Measurements from ENCODE around the gene OR4F17. TPM values are rescaled to one million over a fixed set of nuclear protein-coding genes. Genes with fewer than 3 reads are reported as not detected.
"Not testable (repeated sequence)": the region's sequence is repeated elsewhere in the genome, so short reads cannot be mapped to it uniquely, and the experiment has no call there.

Gene OR4F17, protein sequence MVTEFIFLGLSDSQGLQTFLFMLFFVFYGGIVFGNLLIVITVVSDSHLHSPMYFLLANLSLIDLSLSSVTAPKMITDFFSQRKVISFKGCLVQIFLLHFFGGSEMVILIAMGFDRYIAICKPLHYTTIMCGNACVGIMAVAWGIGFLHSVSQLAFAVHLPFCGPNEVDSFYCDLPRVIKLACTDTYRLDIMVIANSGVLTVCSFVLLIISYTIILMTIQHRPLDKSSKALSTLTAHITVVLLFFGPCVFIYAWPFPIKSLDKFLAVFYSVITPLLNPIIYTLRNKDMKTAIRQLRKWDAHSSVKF
- polyA plus RNA-seq (2013, experiment 1 of 2), result not detected
- not detected for polyA plus RNA-seq (2013, experiment 2 of 2)

DNA sequence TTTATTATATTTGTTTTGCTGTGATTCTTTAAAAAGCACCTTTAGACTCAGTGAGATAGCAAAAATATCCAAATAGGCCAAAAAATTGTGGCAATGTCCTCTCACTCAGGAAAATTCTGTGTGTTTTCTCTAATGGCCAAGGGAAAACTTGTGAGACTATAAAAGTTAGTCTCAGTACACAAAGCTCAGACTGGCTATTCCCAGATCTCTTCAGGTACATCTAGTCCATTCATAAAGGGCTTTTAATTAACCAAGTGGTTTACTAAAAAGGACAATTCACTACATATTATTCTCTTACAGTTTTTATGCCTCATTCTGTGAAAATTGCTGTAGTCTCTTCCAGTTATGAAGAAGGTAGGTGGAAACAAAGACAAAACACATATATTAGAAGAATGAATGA, at the start of gene OR4F17:
Gene OR4F17, plus strand, starts transcription at position 301 of the 400 bp plus-strand sequence. CDS start 3,575 bp downstream, outside the sequence.
- not testable (repeated sequence) for H4K91ac ChIP-seq (ENCODE audit: low read depth, low read length, poor library complexity); H2BK5ac ChIP-seq (ENCODE audit: low read length); H3K9ac ChIP-seq (ENCODE audit: low read depth, low read length, poor library complexity); H2BK120ac ChIP-seq (ENCODE audit: low read depth, low read length); H3K4me1 ChIP-seq (ENCODE audit: control insufficient read depth in 2 of 2, insufficient read depth in 1 of 2, low read depth in 1 of 2, low read length in 2 of 2); H2AFZ ChIP-seq (ENCODE audit: low read length); H4K8ac ChIP-seq (ENCODE audit: low read depth, low read length); H3K9me3 ChIP-seq (replicated peaks in 1 of 2; ENCODE audit: control insufficient read depth in 2 of 2, insufficient read depth in 1 of 2, low read depth in 1 of 2, low read length in 2 of 2); H2BK15ac ChIP-seq (ENCODE audit: low read length); H3K18ac ChIP-seq (ENCODE audit: low read length); H3K4me3 ChIP-seq (ENCODE audit: low read length in 2 of 2); H3K27ac ChIP-seq (replicated peaks; ENCODE audit: low read length); H3K14ac ChIP-seq (ENCODE audit: low read length); H2BK12ac ChIP-seq (ENCODE audit: low read length); H3K36me3 ChIP-seq (replicated peaks in 1 of 2; ENCODE audit: control insufficient read depth in 2 of 2, insufficient read depth in 2 of 2, low read length in 2 of 2); H3K79me1 ChIP-seq (ENCODE audit: low read depth, low read length); H3K4ac ChIP-seq (ENCODE audit: low read length); H3K23ac ChIP-seq (ENCODE audit: low read depth, low read length, poor library complexity); H3K27me3 ChIP-seq (ENCODE audit: control insufficient read depth in 3 of 3, insufficient read depth in 3 of 3, low read depth in 1 of 3, low read length in 3 of 3); H3K4me2 ChIP-seq (ENCODE audit: insufficient read depth, low read length, poor library complexity, severe bottlenecking); DNase-seq (ENCODE audit: low spot score); H2AK5ac ChIP-seq (ENCODE audit: low read depth, low read length)

DNA sequence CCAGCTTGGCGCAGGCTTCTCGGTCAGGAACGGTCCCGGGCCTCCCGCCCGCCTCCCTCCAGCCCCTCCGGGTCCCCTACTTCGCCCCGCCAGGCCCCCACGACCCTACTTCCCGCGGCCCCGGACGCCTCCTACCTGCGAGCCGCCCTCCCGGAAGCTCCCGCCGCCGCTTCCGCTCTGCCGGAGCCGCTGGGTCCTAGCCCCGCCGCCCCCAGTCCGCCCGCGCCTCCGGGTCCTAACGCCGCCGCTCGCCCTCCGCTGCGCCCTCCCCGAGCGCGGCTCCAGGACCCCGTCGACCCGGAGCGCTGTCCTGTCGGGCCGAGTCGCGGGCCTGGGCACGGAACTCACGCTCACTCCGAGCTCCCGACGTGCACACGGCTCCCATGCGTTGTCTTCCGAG, 36.1 kb upstream of the OR4F17 start:
- H3K27ac ChIP-seq (replicated peaks; ENCODE audit: low read length); H2AFZ ChIP-seq (ENCODE audit: low read length); H4K8ac ChIP-seq (ENCODE audit: low read depth, low read length); H3K4ac ChIP-seq (ENCODE audit: low read length); H2AK5ac ChIP-seq (ENCODE audit: low read depth, low read length); H2BK12ac ChIP-seq (ENCODE audit: low read length); H3K4me3 ChIP-seq (ENCODE audit: low read length in 2 of 2); H2BK15ac ChIP-seq (ENCODE audit: low read length); H3K9me3 ChIP-seq (replicated peaks in 1 of 2; ENCODE audit: control insufficient read depth in 2 of 2, insufficient read depth in 1 of 2, low read depth in 1 of 2, low read length in 2 of 2); H3K79me1 ChIP-seq (ENCODE audit: low read depth, low read length); H3K9ac ChIP-seq (ENCODE audit: low read depth, low read length, poor library complexity); H3K36me3 ChIP-seq (replicated peaks in 1 of 2; ENCODE audit: control insufficient read depth in 2 of 2, insufficient read depth in 2 of 2, low read length in 2 of 2); H3K4me1 ChIP-seq (ENCODE audit: control insufficient read depth in 2 of 2, insufficient read depth in 1 of 2, low read depth in 1 of 2, low read length in 2 of 2); DNase-seq (ENCODE audit: low spot score); H3K14ac ChIP-seq (ENCODE audit: low read length); H3K23ac ChIP-seq (ENCODE audit: low read depth, low read length, poor library complexity); H2BK120ac ChIP-seq (ENCODE audit: low read depth, low read length); H3K4me2 ChIP-seq (ENCODE audit: insufficient read depth, low read length, poor library complexity, severe bottlenecking); H4K91ac ChIP-seq (ENCODE audit: low read depth, low read length, poor library complexity); H3K27me3 ChIP-seq (ENCODE audit: control insufficient read depth in 3 of 3, insufficient read depth in 3 of 3, low read depth in 1 of 3, low read length in 3 of 3); H2BK5ac ChIP-seq (ENCODE audit: low read length); H3K18ac ChIP-seq (ENCODE audit: low read length): not testable (repeated sequence)
- WGBS, 2 donors (ENCODE audit: extremely low coverage in 2 of 2, insufficient read length in 2 of 2, insufficient replicate concordance in 1 of 2), result no CpG with 5 or more reads among the region's 54 CpGs

DNA sequence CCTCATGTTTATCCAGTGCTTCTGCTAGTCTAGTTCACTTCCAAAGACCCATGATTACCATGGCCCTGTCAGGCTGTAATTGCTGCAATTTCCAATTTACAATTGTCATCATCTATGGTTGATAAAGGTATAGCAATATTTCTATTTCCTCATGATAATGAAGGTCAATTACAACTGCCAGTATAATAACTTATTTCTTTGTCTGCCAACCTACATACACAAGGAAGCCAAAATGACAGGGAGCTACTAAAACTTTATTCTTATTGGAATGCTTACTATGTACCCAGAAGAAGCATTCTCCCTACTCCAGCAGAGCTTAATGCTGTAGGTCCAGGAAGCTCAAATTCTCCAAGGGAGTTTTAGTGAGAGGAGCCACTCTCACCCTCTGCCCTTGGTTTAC, 24.0 kb upstream of the OR4F17 start:
- H4K8ac ChIP-seq (ENCODE audit: low read depth, low read length); H3K4me3 ChIP-seq (ENCODE audit: low read length in 2 of 2); H3K4me1 ChIP-seq (ENCODE audit: control insufficient read depth in 2 of 2, insufficient read depth in 1 of 2, low read depth in 1 of 2, low read length in 2 of 2); H2AFZ ChIP-seq (ENCODE audit: low read length); H3K27ac ChIP-seq (replicated peaks; ENCODE audit: low read length); H2AK5ac ChIP-seq (ENCODE audit: low read depth, low read length); H3K14ac ChIP-seq (ENCODE audit: low read length); H3K27me3 ChIP-seq (ENCODE audit: control insufficient read depth in 3 of 3, insufficient read depth in 3 of 3, low read depth in 1 of 3, low read length in 3 of 3); DNase-seq (ENCODE audit: low spot score); H3K23ac ChIP-seq (ENCODE audit: low read depth, low read length, poor library complexity); H2BK120ac ChIP-seq (ENCODE audit: low read depth, low read length); H3K9ac ChIP-seq (ENCODE audit: low read depth, low read length, poor library complexity); H2BK12ac ChIP-seq (ENCODE audit: low read length); H3K4me2 ChIP-seq (ENCODE audit: insufficient read depth, low read length, poor library complexity, severe bottlenecking); H4K91ac ChIP-seq (ENCODE audit: low read depth, low read length, poor library complexity); H2BK15ac ChIP-seq (ENCODE audit: low read length); H3K79me1 ChIP-seq (ENCODE audit: low read depth, low read length); H3K9me3 ChIP-seq (replicated peaks in 1 of 2; ENCODE audit: control insufficient read depth in 2 of 2, insufficient read depth in 1 of 2, low read depth in 1 of 2, low read length in 2 of 2); H3K4ac ChIP-seq (ENCODE audit: low read length); H3K36me3 ChIP-seq (replicated peaks in 1 of 2; ENCODE audit: control insufficient read depth in 2 of 2, insufficient read depth in 2 of 2, low read length in 2 of 2); H2BK5ac ChIP-seq (ENCODE audit: low read length); H3K18ac ChIP-seq (ENCODE audit: low read length): not testable (repeated sequence)

DNA sequence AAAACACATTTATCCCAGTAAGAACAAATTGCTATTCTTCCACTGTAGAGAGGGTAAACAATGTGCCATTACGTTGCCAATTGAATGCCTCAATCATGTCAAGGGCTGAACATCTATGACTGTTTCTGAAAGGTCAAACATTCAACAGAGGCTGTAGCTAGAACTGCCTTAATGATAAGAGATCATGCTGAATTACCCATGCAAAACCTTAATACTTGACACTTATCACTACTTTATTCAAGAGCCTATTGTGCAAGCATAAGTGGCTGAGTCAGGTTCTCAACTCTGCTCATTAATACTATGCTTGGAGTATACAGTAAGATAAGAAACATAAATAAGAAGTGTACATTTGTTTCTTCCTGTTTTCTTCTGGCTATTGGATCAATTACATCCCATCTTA, 23.3 kb upstream of the OR4F17 start:
- not testable (repeated sequence) for H2AK5ac ChIP-seq (ENCODE audit: low read depth, low read length); H3K79me1 ChIP-seq (ENCODE audit: low read depth, low read length); H3K4me1 ChIP-seq (ENCODE audit: control insufficient read depth in 2 of 2, insufficient read depth in 1 of 2, low read depth in 1 of 2, low read length in 2 of 2); H3K4ac ChIP-seq (ENCODE audit: low read length); H3K27ac ChIP-seq (replicated peaks; ENCODE audit: low read length); H2AFZ ChIP-seq (ENCODE audit: low read length); H3K14ac ChIP-seq (ENCODE audit: low read length); H3K36me3 ChIP-seq (replicated peaks in 1 of 2; ENCODE audit: control insufficient read depth in 2 of 2, insufficient read depth in 2 of 2, low read length in 2 of 2); H4K91ac ChIP-seq (ENCODE audit: low read depth, low read length, poor library complexity); H4K8ac ChIP-seq (ENCODE audit: low read depth, low read length); DNase-seq (ENCODE audit: low spot score); H3K23ac ChIP-seq (ENCODE audit: low read depth, low read length, poor library complexity); H2BK120ac ChIP-seq (ENCODE audit: low read depth, low read length); H3K4me2 ChIP-seq (ENCODE audit: insufficient read depth, low read length, poor library complexity, severe bottlenecking); H3K18ac ChIP-seq (ENCODE audit: low read length); H2BK15ac ChIP-seq (ENCODE audit: low read length); H3K27me3 ChIP-seq (ENCODE audit: control insufficient read depth in 3 of 3, insufficient read depth in 3 of 3, low read depth in 1 of 3, low read length in 3 of 3); H2BK12ac ChIP-seq (ENCODE audit: low read length); H3K9ac ChIP-seq (ENCODE audit: low read depth, low read length, poor library complexity); H3K4me3 ChIP-seq (ENCODE audit: low read length in 2 of 2); H3K9me3 ChIP-seq (replicated peaks in 1 of 2; ENCODE audit: control insufficient read depth in 2 of 2, insufficient read depth in 1 of 2, low read depth in 1 of 2, low read length in 2 of 2); H2BK5ac ChIP-seq (ENCODE audit: low read length)
- no CpG with 5 or more reads among the region's 1 CpG for WGBS, 2 donors (ENCODE audit: extremely low coverage in 2 of 2, insufficient read length in 2 of 2, insufficient replicate concordance in 1 of 2)
